Peyer's patch (tissue), 4 donors: ENCODE measurements around the gene NTN3.

ENCODE experiments used
- CTCF ChIP-seq, 6 experiments: fragments of 450-650 bp in 4 of 6; fragments of 200-600 bp in 2 of 6; sonication (generic) in 1 of 6; IDR thresholded peaks; one replicate each; pipeline ENCODE4 v1.5.1; 2017 to 2019; ENCODE audit warnings: antibody characterized with exemption in 6 of 6, mild to moderate bottlenecking in 3 of 6, moderate library complexity in 1 of 6
- POLR2A ChIP-seq, 2 donors: fragments of 450-650 bp; IDR thresholded peaks; one replicate each; pipeline ENCODE4 v1.5.1; 2017; ENCODE audit warnings: antibody characterized with exemption in 2 of 2, mild to moderate bottlenecking in 2 of 2, moderate library complexity in 2 of 2

- TF ChIP-seq CTCF (IDR thresholded peaks at IDR 0.05) (no peak), POLR2A (IDR thresholded peaks at IDR 0.05) (no peak)
Observed at GRCh38 chr16:2455081-2455845, 15.8 kb upstream of the NTN3 start.
